LoVo (cell line): Measurements from ENCODE around the gene PRKAR1B.
A peak's percentile ranks its signal among the peaks of the same experiment; 100 is the strongest.

ENCODE experiments used
- DNase-seq: peaks from one replicate; pipeline ENCODE4 v3.0.0-alpha.2; 2016; ENCODE audit warnings: low spot score

The PRKAR1B gene

DNA sequence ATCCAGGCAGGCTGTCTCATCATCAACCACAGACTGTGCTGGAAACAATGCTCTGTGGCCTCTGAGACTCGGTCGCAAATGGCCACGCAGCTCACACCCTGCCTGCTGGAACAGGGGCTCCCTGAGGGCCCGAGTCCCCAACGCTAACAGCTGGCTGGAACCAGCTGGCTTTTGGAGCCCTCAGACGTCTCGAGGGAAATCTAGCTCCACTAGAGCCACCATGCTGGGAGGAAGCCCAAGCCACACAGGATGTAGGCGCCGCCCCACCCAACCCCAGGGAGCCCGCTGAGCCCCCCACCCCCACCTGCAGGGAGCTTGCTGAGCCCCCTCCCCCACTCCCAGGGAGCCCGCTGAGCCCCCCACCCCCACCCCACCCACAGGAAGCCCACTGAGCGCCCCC lies 186.1 kb downstream of the PRKAR1B start:
- DNase-seq: no peak

DNA sequence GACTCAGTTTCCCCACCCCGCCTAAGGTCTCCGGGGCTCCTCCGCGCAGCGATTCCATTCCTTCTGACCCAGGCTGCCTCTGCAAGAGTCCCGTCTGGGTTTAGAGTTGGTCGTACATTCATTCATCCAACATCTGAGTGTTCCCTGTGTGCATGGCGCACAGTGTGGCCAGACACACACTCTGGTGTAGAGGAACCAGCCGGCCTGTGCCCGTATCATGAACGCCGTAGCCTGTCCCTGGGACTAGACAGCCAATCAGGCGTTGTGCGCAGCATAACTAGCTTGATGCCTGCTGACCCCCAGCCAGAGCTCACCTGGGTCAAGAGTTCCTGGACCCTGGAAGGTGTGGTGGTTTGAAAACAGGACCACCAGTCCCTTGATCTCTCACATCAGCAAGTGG lies 186.5 kb downstream of the PRKAR1B start:
- no peak for DNase-seq

DNA sequence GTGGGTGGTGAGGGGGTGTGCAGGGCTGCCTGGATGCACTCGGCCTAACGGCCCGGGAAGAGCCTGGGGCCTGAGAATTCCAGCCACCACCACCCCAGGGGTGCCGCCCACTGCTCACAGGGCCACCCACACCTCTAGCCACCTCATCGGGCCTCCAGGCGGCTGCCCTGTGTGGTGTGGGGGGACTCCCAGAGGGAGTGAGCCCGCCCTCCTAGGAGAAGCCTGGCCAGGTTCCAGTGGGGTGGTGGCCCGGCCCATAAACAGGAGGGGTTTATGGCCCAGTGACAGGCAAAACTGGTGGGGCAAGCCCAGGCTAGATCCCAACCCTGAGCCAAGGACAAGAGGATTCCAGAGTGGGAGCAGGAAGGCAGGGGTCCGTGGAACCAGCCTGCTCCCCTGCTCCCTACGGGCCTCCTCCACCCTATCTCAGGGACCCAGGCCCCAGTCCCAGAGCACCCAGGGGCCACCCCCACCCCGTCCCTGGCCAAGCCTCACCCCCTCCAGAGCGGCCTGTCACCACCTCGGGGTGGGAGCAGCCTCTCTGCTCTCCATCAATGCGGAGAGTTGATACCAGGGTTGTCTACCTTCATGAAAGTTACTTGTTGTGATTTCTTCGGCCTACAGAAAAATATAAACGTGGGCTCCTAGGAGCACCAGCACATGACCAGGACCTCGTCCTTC lies 187.2 kb downstream of the PRKAR1B start:
- DNase-seq: peak; percentile 100

DNA sequence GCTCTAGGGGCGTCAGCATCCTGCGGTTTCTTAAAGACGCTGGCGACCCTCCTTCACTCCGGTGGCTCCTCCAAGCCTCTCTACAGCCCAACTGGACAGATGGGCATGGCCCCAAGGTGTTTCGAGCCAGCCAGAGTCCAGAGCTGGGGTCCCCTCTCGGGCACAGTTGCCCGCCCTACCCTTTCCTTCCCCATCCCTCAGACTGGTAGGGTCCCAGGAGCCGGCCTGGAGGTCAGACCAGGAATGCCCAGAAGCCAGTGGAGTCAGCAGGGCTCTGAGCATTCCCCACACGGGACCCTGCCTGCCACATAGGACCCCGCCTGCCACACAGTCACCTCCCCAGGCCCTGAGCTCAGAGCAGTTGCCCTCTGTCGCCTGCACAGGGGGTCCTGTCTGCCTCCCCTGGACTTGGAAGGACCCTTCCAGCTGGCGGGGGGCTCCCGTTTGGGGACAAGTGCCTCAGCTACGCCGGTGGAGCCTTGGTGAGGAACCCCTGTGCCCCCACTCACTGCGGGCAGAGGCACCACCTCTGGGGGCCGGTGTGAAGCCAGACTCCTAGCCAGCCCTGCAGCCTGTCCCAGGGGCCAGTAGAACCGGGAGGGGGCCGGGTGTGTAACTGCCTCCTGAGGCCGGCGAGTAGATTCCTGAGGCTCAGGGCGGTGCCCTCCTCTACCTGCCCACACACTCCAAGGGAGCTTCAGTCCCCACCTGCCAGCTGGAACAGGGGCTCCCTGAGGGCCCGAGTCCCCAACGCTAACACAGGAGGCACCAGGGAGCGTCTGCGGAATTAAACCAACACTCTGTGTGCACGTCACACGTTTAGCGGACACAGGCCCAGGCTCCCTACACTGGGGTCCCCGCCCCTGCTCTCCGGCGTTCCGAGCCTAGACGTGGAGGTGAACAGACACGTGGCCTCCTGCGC lies 188.1 kb downstream of the PRKAR1B start:
- DNase-seq: peak; percentile 92

DNA sequence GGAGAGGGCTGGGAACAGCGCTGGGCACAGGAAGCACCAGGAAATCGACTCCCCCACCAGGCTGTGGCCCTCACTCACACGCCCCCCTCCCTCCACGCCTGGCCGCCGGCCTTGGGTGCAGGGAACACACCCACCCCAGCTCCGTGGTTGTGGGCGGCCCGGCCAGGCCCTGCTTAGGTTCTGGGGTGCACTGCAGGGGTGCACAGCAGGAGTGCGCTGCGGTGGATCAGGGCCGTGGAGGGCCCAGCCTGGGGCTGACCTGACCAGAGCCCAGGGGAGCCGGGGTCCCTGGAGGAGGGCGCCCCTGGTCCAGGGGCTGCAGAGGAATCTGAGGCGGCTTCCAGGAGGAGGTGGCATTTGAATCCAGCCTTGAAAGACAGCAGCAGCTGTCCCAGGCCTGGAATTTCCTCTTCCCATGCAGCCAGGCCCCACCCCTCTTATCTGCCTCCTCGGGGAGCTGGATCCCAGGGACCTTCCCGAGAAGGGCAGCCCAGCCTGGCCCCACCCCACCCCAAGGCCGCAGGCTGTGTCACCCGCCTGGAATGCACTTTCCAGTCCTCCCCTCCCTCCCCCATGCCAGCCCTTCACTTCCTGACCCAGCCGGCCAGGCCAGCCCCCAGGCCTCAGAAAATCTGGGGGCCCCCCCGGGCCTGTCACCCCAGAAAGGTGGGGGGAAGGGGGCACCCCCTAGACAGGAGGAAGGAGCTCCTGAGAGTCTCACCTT lies 189.0 kb downstream of the PRKAR1B start:
- peak; percentile 99 for DNase-seq

DNA sequence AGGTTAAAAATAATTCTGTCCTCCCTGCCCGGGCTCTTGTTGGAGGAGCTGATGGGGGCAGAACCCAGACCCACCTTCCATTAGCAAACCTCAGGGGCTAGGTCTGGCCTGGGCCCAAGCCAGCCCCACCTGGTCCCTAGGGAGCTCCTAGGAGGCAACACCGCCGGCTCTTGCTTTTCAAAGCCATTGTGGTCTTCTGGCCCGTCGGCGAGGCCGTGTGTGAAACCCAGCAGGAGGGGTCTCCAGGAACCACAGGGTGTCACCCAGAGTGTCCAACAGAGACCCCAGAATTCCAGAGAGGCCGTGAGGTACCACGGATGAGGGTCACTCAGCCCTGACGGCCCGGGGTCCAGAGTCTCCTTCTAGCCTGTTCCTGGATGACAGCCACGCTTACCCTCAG lies 190.8 kb downstream of the PRKAR1B start:
- no peak for DNase-seq

DNA sequence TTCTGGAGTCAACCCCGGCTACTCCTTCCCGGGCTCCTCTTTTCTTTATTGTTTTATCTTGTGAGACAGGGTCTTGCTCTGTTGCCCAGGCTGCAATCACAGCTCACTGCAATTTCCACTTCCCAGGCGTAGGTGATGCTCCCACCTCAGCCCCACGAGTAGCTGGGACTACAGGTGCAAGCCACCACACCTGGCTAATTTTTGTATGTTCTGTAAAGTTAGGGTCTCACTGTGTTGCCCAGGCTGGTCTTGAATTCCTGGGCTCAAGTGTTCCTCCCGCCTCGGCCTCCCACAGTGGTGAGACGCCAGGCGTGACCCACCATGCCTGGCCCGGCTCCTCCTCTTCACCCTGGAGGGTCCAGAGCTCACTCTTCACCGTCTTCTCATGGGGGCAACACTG lies 192.1 kb downstream of the PRKAR1B start:
- DNase-seq: no peak

DNA sequence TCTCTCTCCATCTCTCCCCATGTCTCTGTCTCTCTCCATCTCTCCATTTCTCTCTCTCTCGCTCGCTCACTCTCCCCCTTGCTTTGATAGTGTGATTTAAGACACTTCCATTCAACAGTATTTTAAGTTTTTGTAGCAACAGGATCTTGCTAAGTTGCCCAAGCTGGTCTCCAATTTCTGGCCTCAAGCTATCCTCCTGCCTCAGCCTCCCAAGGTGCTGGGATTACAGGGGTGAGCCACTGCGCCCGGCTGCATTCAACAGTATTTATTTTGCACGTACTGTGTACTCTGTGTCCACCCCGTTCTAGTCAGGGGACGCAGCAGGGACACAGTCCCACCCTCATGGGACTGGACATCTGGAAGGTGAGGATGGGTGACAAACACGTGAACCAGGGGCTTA lies 193.0 kb downstream of the PRKAR1B start:
- no peak for DNase-seq

GRCh38 chr7:533266-533665 lies 193.8 kb downstream of the PRKAR1B start:
- DNase-seq: no peak

- no peak for DNase-seq
Measured at GRCh38 chr7:532379-533143, 194.5 kb downstream of the PRKAR1B start.

DNA sequence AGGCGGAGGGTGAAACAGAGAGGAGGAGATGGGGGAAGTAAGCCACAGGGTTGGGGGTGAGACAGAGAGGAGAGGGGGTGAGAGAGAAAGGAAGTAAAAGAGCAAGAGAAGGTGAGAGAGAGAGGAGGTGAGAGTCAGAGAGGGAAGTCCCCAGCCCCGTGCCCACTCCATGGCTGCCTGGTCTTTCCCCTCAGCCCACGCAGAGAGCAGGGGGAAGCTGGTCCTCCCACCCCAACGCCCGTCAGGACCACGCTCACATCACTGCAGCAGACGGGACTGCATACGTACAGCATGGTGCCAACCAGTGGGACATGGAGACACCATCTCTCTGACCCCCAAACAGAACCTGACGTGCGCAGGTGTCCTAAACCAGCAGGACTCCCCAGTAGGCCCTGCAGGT lies 195.3 kb downstream of the PRKAR1B start:
- no peak for DNase-seq

DNA sequence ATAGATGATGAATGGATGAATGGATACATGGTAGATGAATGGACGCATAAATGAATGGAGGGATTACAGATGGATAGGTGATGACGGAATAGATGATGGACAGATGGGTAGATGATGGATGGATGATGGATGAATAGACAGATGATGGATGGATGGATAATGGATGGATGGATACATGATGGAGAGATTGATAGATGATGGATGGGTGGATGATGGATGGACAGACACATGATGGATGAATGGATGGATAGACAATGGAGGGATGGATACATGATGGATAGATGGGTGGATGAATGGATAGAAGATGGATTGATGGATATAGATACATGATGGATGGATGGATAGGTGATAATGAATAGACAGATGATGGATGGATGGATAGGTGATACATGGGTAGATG lies 198.6 kb downstream of the PRKAR1B start:
- no peak for DNase-seq

GRCh38 chr7:527723-528122 lies 199.4 kb downstream of the PRKAR1B start:
- no peak for DNase-seq

- DNase-seq: peak; percentile 36
Measured at GRCh38 chr7:526460-527034, 200.5 kb downstream of the PRKAR1B start.

DNA sequence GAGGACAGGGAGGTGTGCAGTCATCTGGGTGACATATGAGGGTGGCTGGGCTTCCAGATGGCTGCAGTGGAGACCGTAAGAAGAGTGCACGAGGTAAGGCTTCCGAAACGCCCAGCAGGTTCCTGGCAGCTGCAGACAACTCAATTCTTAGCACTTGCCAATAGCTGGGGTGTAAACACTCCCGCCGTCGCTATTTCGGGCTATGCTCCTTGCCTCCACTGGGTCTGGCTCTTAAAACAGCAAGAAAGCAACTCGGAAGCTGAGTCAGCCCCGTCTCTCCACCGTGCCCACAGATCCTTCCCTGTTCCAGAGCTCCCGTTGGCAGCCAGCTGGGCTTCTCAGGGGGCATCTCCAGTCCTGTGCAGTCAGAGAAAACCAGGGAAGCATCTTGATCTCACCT lies 201.3 kb downstream of the PRKAR1B start:
- DNase-seq: no peak

DNA sequence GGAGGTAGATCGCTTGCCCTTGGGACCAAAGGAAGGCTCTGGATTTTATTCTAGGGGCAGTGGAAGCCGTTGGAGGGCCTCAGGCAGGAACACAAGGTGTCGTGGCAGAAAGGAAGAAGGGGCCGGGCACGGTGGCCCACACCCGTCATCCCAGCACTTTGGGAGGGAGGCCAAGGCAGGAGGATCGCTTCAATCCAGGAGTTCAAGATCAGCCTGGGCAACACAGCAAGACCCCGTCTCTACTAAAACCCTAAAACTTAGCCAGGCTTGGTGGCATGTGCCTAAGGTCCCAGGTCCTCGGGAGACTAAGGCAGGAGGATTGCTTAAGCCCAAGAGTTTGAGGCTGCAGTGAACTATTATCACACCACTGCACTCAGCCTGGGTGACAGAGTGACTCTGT lies 202.3 kb downstream of the PRKAR1B start:
- no peak for DNase-seq

GRCh38 chr7:523347-524336 lies 203.4 kb downstream of the PRKAR1B start:
- DNase-seq: no peak

GRCh38 chr7:522951-523314 lies 204.1 kb downstream of the PRKAR1B start:
- DNase-seq: no peak

DNA sequence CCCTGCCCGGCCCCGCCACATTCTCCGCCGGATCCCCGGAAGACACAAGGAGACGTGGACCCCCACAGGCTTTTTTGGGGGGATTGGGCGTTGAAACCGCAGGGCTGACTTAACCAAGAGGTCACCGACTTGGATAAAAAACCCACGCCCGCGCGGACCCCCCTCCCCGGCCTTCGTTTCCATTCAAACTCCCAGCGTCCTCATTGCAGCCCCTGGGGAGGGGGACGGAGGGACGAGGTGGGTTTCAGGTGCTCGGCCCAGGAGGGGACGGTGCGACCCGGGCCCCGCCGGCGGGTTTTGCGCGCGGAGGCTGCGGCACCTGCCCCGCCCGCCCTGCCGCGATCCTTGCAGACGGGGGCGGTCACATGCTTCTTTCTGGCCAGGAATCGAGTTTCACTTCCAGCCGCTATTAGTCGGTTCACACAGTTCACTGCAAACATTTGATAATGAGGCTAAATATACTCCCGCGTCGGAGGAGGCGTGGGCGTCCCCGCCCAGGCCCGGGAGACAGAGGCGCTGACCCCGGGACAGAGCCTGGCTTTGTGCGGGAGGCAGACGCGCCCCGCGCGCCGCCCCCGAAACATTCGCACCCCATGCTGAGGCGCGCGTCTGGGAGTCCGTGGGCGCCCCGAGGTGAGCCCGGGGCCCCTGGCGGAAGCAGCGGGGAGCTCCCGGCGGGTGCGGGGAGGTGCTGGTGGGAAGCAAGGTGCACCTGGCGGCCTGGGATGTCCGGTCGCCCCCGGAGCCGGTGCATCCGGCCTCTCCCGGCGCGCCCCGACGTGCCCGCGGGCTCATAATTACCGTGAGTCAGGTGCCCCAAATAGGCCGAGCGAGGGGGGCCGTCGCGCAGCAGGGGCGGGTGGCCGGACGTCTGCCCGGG lies 204.8 kb downstream of the PRKAR1B start:
- peak; percentile 66 for DNase-seq
